Hippocampal formation (tissue), 2 donors: ENCODE measurements around the gene FGD5.

Experiments used
- DNase-seq, 2 donors: peaks; one replicate each; lab custom pipeline; 2025; lab: John Stamatoyannopoulos, UW

The FGD5 gene

GRCh38 chr3:14818804-14819500, at the start of gene FGD5:
Gene FGD5, plus strand, starts transcription at chr3:14818962. Its CDS starts 110 bp downstream, at chr3:14819072.
- DNase-seq = no peak

GRCh38 chr3:14769544-14770325, 49.0 kb upstream of the FGD5 start:
- DNase-seq = no peak

- DNase-seq = no peak
Observed at GRCh38 chr3:14770591-14770990, 48.2 kb upstream of the FGD5 start.

- no peak for DNase-seq
Observed at GRCh38 chr3:14771593-14772497, 46.9 kb upstream of the FGD5 start.

- DNase-seq = no peak
Observed at GRCh38 chr3:14772533-14773138, 46.1 kb upstream of the FGD5 start.

GRCh38 chr3:14773281-14773680, 45.5 kb upstream of the FGD5 start:
- no peak for DNase-seq

GRCh38 chr3:14773691-14774128, 45.1 kb upstream of the FGD5 start:
- no peak for DNase-seq

- DNase-seq = no peak
Observed at GRCh38 chr3:14774431-14774830, 44.3 kb upstream of the FGD5 start.

GRCh38 chr3:14775011-14775410, 43.8 kb upstream of the FGD5 start:
- DNase-seq = no peak

- no peak for DNase-seq
Observed at GRCh38 chr3:14775563-14775962, 43.2 kb upstream of the FGD5 start.

- no peak for DNase-seq
Observed at GRCh38 chr3:14779069-14779685, 39.6 kb upstream of the FGD5 start.

- no peak for DNase-seq
Observed at GRCh38 chr3:14780927-14781507, 37.7 kb upstream of the FGD5 start.

- DNase-seq = no peak
Observed at GRCh38 chr3:14783480-14784086, 35.2 kb upstream of the FGD5 start.

GRCh38 chr3:14784087-14784681, 34.6 kb upstream of the FGD5 start:
- DNase-seq = no peak

- DNase-seq = no peak
Observed at GRCh38 chr3:14785207-14786155, 33.3 kb upstream of the FGD5 start.

- no peak for DNase-seq
Observed at GRCh38 chr3:14786369-14786768, 32.4 kb upstream of the FGD5 start.

- DNase-seq = no peak
Observed at GRCh38 chr3:14787630-14788029, 31.1 kb upstream of the FGD5 start.

- no peak for DNase-seq
Observed at GRCh38 chr3:14788644-14789043, 30.1 kb upstream of the FGD5 start.

GRCh38 chr3:14789221-14789620, 29.5 kb upstream of the FGD5 start:
- no peak for DNase-seq
